ENCODE results near the gene LRRC61.
"Not testable (repeated sequence)": the region's sequence is repeated elsewhere in the genome, so short reads cannot be mapped to it uniquely, and the experiment has no call there.

Gene LRRC61, protein sequence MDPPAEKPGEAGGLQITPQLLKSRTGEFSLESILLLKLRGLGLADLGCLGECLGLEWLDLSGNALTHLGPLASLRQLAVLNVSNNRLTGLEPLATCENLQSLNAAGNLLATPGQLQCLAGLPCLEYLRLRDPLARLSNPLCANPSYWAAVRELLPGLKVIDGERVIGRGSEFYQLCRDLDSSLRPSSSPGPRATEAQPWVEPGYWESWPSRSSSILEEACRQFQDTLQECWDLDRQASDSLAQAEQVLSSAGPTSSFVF

DNA sequence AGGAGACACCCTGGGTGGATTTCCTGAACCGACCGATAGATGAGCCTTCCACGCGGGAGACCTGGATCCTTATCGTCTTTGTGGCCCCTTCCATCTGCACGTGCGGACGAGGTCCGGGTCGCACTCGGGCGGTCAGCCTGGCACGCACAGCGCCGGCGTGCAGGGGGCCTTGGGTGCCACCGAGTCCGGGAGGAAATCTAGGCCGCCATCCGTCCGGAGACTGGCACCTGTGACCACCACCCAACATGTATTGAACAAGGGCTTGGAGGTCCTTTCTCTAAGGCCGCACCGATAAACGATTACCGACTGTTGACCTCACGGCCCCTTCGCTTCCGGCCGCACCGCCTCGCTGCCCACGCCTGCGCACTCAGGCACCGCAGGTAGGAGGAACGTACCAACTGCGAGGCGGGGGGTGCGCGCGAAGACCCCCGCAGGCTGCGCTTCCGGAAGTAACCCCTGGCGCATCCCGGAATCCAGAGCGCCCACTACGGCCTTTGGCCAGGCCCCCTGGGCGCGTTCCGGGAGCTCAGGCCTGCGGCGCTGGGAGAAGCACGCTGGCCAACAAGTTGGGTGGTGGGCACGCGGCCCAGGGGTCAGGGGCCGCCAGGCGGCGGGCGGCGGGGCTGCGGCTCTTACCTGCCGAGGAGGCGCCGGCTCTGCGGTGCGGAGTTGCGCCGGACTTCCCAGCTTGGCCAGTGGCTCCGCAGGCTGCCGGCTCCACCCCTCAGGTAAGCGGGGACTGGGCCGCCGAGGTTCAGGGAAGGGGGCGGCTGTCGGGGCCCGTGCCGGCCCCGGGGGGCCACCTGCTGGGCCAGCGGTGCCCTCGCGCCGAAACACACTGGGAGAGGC lies at the start of gene LRRC61, which contains the start of gene ACTR3C:
Gene LRRC61, plus strand, starts transcription at position 523 of the 849 bp plus-strand sequence. CDS start 13,507 bp downstream, outside the sequence.
Gene ACTR3C, minus strand, starts transcription at position 713 of the 849 bp plus-strand sequence. CDS start 28,249 bp downstream, outside the sequence.
- peak; percentile 33 to 49 (median 43) for DNase-seq

DNA sequence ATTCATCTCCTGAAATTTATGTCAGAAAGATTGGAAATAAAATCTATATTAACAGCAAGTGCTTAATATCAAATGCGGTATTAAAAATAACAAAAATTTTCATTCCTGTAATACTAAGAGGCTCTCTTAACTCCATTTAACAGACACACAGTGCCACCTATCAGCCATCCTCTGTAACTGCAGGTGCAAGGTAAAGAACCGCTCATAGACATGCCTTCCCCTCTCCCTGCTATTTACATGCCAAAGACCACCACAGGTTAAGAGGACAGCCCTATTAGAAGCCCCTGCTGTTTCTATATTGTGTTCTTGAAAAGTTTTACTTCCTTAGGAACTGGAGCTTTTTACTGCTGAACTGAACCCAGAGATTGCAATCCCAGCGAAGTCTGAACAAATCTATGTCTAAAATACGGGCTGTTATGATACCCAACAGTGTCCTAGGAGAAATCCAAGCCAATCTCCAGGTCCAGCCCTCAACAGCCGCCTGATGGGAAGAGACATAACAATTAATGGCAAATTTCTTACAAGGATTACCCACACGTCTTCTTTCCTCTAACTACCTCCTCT lies 46.9 kb upstream of the LRRC61 start:
- not testable (repeated sequence) for DNase-seq

DNA sequence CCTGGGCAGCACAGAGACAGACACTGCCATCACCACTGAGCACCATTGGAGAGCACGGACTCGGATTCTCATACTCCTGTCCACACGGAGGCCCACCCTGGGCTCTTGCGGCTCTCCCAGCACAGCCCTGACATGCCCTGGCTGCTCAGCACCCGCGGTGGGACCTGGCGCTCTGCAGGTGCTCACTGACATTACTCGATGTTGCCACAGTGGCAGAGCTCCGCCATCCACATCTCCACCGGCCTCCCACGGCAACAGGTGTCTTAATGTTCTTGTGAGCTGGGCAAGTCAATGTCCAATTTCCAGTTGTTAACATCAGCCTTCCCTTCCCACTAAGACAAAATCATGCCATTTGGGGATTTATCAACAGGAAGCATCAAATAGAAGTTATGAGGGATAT lies 44.8 kb upstream of the LRRC61 start:
- DNase-seq = not testable (repeated sequence)

DNA sequence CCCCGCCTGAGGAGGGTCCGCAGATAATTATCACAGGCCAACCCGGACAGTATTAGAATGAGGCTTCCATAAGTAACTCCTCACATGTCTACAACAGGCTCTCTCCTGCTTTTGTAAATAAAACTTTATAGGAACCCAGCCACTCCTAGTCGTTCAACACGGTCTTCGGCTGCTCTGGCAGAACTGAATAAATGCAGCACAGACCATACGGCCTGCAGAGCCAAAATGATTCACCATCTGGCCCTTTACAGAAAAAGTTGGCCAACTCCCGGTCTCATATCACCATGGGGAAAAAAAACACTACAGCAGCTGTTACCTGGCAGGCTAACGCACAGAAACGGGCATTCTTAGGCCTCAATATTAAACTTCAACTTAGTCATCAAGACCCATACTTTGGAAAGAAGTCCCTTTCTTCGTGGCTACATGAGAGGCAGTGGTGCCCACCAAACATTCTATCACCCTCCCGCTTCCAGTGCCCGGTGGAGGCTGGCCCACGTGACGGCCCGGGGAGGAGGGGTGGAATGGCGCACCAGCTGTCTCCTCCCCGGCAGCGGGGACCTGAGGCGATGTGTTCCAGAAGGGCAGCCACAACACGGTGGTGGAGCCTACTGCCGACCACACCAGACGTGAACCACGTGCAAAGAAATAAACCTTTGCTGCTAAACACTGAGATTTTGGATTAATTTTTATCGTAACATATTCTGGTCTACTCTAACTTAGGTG lies 41.3 kb upstream of the LRRC61 start:
- not testable (repeated sequence) for DNase-seq

DNA sequence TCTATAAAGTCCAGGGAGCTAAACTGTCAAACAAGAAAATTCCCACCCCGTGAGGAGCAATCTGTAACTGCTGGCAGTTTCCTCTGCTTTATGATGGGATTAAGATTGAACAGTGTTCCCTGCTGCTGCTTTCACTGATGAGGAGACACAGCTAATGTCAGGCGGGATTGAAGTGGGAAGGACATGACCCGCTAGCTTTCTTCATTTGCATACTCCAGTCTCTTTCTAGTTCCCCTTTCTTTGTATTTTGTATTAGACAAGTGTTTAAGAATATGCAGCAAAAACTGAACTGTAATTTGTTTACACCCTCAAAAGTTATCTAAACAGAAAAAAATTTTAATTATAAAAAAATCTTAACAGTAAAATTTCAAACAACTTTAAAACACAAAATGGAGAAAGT lies 40.0 kb upstream of the LRRC61 start:
- DNase-seq = not testable (repeated sequence)

DNA sequence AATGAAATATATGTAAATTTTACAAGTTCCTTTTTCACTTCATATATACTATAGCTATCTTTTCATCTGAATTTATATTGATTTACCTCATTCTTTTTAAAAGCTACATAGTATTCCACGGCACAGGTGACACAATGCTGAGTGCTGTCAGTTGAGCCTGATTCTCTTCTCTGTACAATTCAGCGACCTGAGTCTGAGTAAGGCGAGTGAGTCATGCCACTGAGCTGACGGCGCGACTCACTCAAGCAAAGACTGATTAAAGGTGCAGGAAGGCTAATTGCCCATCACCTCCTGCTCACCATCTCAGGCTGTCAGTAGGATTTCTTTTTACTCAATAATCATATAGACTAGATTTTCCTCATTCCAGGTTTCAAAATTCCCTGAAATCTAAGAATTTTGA lies 39.5 kb upstream of the LRRC61 start:
- not testable (repeated sequence) for DNase-seq

DNA sequence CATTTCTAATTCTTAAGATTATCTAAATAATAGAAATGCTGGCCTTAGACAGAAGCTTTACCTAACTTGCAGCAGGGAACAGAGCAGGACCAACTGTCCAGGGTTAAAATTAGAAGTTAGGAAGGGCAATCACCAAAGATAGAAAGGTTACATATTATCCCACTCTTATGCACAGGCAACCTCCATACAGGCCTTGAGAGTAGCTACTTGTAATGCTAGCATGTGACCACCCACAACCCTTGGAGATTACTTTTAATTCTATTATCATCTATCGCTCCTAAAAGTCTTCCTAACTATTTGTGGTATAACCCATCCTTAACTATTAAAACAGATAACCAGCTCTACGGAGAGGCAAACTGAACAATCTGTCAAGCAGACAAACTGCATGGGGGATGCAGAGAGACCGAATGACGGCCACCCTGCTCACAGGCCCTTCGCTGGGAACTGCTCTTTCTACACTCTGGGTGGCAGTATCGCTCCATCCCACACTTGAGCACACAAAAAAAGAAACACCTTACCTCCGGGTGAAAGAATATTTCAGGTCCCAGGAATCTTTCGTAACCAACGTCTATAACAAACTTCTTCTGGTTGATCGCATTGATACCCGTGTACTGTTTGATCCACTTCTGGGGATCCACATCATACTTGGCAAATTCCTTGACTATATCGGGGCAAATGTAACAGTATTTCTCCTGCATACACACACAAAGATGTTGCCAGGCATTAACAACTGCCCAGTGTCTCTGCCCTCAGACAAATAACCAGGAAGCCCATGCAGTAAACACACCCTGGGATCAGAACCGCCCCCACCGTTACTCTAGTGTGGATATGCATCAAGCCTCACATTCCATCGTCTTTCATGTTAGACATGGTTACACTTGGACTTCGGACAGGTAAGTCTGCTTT lies 37.1 kb upstream of the LRRC61 start:
- not testable (repeated sequence) for DNase-seq

DNA sequence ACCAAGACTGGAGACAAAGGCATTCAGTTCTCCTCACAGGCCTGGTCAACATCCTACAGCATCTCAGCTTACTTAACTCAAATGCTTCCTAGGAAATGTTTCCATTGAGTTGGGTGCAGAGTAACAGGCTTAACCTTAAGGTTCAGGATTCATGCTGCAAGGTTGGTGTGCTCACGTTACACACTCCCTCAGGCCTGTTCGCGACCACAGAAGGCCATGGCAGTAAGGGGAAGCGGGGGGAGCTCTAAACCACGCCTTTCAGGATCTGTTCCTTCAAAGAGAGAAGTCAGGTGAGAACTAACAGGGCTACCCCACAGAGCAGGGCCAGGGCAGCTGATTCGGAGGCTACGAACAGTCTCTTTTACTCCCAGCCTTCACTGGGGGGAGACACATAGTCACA lies 35.3 kb upstream of the LRRC61 start:
- DNase-seq = not testable (repeated sequence)

DNA sequence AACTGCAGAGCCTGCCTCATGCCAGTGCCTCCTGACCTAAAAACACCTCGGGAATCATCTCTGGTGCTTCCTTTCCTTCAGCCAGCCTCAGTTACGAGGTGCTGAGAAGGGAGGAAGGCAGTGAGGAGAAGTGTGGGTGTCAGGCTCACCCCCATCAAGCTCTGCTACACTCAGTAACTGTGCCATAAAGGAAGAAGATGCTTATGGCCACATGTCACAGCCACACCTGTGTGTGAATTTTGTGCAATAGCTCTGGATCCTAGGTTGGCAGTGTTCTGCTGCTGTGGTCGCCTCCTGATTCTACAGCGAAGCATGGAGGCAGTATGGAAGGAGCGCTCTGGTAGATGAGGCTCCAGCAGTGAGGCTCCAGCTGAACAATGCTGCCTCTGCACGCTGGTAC lies 34.3 kb upstream of the LRRC61 start:
- not testable (repeated sequence) for DNase-seq

DNA sequence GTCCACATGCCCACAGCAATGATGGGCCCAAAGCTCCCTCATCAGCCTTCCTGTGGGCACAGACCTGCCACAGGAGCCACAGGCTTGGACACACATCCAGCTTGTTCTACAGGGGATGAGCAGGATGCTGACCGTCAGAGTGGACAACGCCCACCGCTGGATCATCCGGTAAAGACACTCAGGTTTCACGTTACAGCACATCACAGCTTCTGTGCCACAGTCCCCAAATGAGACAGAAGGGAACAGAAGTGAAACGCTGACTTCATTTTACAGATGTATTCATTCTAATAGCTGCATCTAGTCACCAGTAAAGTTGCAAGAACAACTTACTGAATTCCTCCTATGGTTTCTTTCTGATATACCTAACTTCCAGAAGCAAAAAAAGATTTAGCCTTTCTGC lies 32.8 kb upstream of the LRRC61 start:
- not testable (repeated sequence) for DNase-seq

DNA sequence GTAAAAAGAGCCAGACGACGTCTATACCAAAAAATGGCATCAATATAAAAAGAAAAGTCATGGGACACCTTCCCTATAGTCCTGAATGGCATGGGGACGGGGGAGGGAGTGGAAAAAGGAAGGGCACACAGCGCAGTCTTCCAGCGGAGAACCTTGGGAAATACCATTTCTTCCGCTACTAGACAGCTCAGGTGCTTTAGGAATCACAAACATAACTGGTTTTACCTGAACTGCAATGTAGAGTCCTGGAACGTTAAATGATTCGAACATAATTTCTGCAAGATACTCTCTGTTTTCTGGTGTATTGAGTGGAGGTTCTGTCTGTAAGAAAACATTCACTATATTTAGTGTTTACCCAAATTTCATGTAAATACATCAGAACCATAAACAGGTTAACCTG lies 28.1 kb upstream of the LRRC61 start:
- DNase-seq = not testable (repeated sequence)

DNA sequence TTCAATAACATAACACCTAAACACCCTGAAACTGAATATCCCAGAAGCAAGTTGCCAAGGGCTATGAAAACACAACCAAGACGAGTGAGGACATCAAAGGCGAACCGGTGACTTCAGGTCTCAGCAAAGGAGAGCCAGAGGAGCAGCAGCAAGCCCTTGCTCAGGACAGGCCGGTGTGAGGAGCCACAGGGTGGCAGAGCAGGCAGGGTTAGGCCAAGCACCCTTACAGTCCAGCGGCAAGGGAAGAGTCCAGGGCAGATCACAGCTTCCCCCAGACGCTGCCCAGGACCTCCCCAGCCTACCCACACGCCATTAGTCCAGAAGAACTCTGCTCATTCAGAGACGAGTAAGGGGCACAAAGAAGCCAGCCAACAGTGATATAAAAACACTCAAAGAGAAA lies 27.5 kb upstream of the LRRC61 start:
- DNase-seq = not testable (repeated sequence)

DNA sequence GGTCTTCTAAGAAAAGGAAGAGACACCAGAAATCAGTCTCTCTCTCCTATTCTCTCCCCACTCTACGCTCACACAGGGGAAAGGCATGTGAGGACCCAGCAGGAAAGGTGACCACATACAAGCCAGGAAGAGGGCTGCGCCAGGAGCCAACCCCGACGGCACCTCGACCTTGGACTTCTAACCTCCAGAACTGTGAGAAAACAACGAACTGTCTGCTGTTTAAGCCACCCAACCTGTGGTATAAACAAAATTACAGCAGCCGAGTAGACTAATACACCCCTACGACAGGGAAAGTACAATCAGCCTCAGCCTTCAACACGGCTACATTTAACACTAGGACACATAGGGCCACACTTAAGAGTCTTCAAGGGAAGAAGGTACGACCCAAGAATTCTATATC lies 26.4 kb upstream of the LRRC61 start:
- not testable (repeated sequence) for DNase-seq

DNA sequence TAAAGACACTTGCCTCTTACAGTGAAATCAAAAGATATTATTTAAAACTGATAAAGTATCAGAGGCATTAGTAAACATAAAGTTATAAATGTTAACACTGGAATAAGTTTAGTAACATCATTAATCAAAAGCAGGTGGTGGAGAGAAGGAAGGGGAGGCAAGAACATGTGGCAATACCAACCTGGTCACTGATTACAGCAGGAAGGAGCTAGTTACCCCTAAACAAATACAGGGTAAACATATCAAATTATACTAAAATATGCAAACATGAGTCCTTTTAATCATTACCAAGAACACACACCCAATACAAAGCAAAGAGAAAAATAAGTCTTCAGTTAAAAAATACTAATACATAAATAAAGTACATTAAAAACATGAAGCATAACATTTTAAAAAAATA lies 25.2 kb upstream of the LRRC61 start:
- DNase-seq = not testable (repeated sequence)

DNA sequence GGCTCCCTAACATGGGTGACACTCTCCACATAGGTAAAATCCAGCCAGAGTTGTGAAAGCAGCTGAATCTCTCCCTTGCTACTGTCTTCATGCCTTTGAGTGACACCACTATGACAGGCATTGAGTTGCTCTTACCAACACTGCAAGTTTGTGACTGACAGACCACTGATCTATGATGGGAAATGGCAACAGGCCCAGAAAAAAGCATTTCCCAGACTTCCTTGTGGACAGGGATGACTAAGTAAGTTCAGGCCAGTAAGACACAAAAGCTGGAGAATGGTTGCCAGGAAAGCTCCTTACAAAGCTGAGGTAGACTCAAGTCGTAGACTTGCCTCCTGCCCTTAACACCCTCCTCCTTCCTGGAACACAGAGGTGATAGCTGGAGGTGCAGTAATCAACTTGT lies 20.2 kb upstream of the LRRC61 start:
- DNase-seq = not testable (repeated sequence)

DNA sequence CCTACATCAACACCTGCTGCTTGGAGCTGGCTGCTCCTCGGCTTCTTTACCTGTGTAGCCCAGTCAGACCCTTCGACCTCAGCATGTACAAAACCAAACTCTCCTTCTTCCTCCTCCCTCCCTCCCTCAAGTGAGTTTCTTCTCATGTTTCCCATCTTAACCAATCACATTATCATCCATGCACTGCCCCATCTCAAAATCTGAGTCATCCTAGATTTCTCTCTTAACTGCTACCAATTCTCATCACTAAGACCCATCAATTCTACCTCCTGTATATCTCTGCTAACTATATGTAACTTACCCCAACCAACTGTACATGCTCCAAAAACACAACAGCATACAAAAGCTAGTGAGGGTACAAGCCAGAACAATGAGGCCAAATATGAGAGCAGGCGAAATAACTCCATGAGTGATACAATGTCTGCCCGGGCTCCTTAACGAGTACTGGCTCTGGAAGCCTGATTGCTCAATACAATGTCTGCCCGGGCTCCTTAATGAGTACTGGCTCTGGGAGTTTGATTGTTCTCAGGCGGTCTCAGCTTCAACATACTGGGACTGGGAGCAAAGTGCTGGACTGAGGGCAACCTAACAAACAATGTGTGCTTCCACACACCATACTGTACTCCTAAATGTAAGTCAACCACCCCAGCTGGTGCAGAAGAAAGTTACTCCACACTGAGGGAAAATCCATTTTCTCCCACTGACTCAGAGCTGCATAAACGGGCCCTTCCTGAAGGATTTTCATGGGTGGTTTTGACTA lies 18.5 kb upstream of the LRRC61 start:
- DNase-seq = not testable (repeated sequence)

DNA sequence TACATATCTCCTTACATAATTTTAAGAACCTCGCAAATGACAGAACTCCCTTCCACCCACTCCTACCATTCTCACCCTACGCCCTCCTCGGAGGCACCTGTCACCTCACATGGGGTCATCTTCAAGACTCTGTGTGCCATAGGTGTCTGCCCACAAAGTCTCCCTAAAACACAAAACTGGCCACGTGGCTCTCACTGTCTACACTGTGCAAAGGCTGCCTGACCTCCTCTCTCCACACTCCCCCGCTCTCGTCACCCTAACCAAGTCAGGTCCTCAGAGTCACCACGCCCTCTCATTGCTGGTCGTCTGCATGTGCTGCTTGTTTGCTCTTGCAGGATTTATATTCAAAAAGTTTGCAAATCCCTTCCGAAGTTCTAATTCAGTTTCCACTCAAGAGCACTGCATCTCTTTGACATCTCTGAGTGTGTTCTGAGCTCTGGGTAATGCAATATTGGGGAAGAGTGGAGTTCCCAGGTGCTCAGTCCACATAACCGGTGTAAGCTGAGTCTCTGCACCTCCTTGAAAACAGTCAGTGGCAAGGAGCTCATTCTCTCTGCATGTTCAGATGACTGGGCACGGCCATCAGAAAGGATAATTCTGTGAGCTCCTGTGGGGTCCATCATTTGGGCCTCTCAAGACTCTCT lies 17.8 kb upstream of the LRRC61 start:
- DNase-seq = not testable (repeated sequence)

DNA sequence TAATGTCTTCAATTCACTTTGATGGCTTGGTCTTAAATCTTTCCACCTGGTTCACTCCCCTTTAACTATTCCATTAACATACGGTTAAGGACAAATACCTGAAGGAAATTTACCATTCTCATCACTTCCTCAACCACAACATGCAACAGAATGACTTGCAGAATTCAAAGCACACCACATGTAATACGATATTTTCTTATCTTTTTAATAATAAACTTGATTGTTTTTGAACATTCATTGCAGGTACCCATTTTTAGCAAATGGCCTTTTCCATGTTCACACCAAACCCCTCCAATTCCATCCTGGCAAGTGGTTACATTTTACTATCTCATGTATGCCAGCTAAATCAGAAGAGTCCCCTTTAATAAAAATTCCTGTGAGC lies 17.3 kb upstream of the LRRC61 start:
- DNase-seq = not testable (repeated sequence)

DNA sequence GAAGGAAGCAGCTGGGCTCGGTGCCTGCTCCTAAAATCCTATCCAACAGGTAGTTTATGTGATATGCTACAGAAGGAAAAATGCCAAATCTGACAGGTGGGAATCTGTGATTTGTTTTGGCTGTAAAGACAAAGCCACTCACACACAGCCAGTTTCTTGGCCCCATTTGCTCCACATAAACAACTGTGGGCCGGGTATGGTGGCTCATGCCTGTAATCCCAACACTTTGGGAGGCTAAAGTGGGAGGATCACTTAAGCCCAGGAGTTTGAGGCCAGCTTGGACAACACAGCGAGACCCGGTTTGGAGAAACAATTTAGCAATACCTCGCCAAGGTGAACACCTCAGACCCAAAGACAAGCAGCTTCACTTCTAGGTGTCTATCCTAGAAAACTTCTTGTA lies 16.8 kb upstream of the LRRC61 start:
- DNase-seq = not testable (repeated sequence)

DNA sequence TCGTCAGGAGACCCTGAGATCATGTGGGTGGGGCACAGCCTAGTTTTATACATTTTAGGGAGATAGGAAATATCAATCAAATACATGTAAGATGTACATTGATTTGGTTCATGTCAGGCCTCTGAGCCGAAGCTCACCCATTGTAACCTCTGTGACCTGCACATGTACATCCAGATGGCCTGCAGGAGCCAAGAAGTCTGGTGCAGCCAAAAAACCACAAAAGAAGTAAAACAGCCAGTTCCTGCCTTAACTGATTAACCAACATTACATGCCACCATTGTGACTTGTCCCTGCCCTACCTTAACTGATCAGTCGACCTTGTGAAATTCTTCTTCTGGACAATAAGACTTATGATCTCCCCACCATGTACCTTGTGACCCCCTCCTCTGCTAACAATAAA lies 16.0 kb upstream of the LRRC61 start:
- no peak for DNase-seq

Data from activated CD4-positive, CD25-positive, alpha-beta regulatory T cell (primary cell).